Trophoblast cell (in vitro differentiated cells and primary cell): ENCODE results near the gene NPTX1.

ENCODE experiments used
- DNase-seq, 2 donors: peaks; one replicate each; pipeline ENCODE4 v3.0.0-alpha.2; 2016
- H2AFZ ChIP-seq: 2 replicates; pipeline ENCODE4 v1.6.1; 2013; ENCODE audit warnings: low read length, moderate library complexity, mild to moderate bottlenecking; ENCODE audit not compliant: insufficient read depth, poor library complexity
- H2AK5ac ChIP-seq: 2 replicates; pipeline ENCODE4 v1.6.1; 2013; ENCODE audit warnings: mild to moderate bottlenecking, low read length
- H2BK120ac ChIP-seq: 2 replicates; pipeline ENCODE4 v1.6.1; 2013; ENCODE audit warnings: low read length, mild to moderate bottlenecking, moderate library complexity; ENCODE audit not compliant: insufficient read depth, poor library complexity
- H2BK12ac ChIP-seq: 2 replicates; pipeline ENCODE4 v1.6.1; 2013; ENCODE audit warnings: mild to moderate bottlenecking, low read length, moderate library complexity
- H2BK5ac ChIP-seq: 2 replicates; pipeline ENCODE4 v1.6.1; 2013; ENCODE audit warnings: low read length, low read depth, moderate library complexity, mild to moderate bottlenecking; ENCODE audit not compliant: poor library complexity
- H3K14ac ChIP-seq: 2 replicates; pipeline ENCODE4 v1.6.1; 2013; ENCODE audit warnings: mild to moderate bottlenecking, low read length
- H3K18ac ChIP-seq: 2 replicates; pipeline ENCODE4 v1.6.1; 2013; ENCODE audit warnings: mild to moderate bottlenecking, low read length
- H3K23ac ChIP-seq: 2 replicates; pipeline ENCODE4 v1.6.1; 2013; ENCODE audit warnings: low read length
- H3K27ac ChIP-seq: 2 replicates; pipeline ENCODE4 v1.5.1; 2013; ENCODE audit warnings: low read depth, mild to moderate bottlenecking, inconsistent platforms, low read length, moderate library complexity
- H3K27me3 ChIP-seq: 2 replicates; pipeline ENCODE4 v1.6.1; 2013; ENCODE audit warnings: inconsistent platforms, mild to moderate bottlenecking, low read length, moderate library complexity; ENCODE audit not compliant: insufficient read depth
- H3K36me3 ChIP-seq, 2 experiments: 1 replicate in 1 of 2; 2 replicates in 1 of 2; pipeline ENCODE4 v1.6.1; 2013; ENCODE audit warnings: low read length in 2 of 2, mild to moderate bottlenecking in 2 of 2, moderate library complexity in 1 of 2; ENCODE audit not compliant: insufficient read depth in 2 of 2, control insufficient read depth in 1 of 2
- H3K4ac ChIP-seq: 2 replicates; pipeline ENCODE4 v1.6.1; 2013; ENCODE audit warnings: low read depth, mild to moderate bottlenecking, low read length, moderate library complexity
- H3K4me1 ChIP-seq, 2 experiments: 1 replicate in 1 of 2; 2 replicates in 1 of 2; pipeline ENCODE4 v1.6.1; 2013; ENCODE audit warnings: low read length in 2 of 2, mild to moderate bottlenecking in 2 of 2, moderate library complexity in 1 of 2; ENCODE audit not compliant: insufficient read depth in 2 of 2, control insufficient read depth in 1 of 2
- H3K4me2 ChIP-seq: 2 replicates; pipeline ENCODE4 v1.6.1; 2013; ENCODE audit warnings: inconsistent platforms, mild to moderate bottlenecking, low read length, moderate library complexity
- H3K4me3 ChIP-seq: 2 replicates; pipeline ENCODE4 v1.5.1; 2013; ENCODE audit warnings: mild to moderate bottlenecking, low read depth, low read length, inconsistent platforms
- H3K79me1 ChIP-seq: one replicate; pipeline ENCODE4 v1.6.1; 2013; ENCODE audit warnings: low read length
- H3K79me2 ChIP-seq: 2 replicates; pipeline ENCODE4 v1.6.1; 2013; ENCODE audit warnings: low read length, mild to moderate bottlenecking; ENCODE audit not compliant: control insufficient read depth, insufficient read depth, poor library complexity
- H3K9ac ChIP-seq: 2 replicates; pipeline ENCODE4 v1.6.1; 2013; ENCODE audit warnings: mild to moderate bottlenecking, low read length
- H3K9me3 ChIP-seq: 2 replicates; pipeline ENCODE4 v1.6.1; 2013; ENCODE audit warnings: low read depth, mild to moderate bottlenecking, control low read depth, inconsistent platforms, low read length; ENCODE audit not compliant: insufficient read depth
- H4K12ac ChIP-seq: 2 replicates; pipeline ENCODE4 v1.6.1; 2013; ENCODE audit warnings: low read depth, mild to moderate bottlenecking, low read length, moderate library complexity
- H4K8ac ChIP-seq: 2 replicates; pipeline ENCODE4 v1.6.1; 2013; ENCODE audit warnings: low read depth, mild to moderate bottlenecking, low read length, moderate library complexity
- H4K91ac ChIP-seq: one replicate; pipeline ENCODE4 v1.6.1; 2013; ENCODE audit warnings: low read depth, mild to moderate bottlenecking, low read length, moderate library complexity
- WGBS: extraction: QIAGEN DNeasy Blood & Tissue Kit; methylation state at CpG from one replicate; pipeline ENCODE4 v1.1.7; 2013; ENCODE audit warnings: missing lambda C conversion rate; ENCODE audit not compliant: insufficient read length, insufficient coverage; ENCODE audit errors: extremely low coverage; 5-methylcytosine and 5-hydroxymethylcytosine counted together

Gene NPTX1

DNA sequence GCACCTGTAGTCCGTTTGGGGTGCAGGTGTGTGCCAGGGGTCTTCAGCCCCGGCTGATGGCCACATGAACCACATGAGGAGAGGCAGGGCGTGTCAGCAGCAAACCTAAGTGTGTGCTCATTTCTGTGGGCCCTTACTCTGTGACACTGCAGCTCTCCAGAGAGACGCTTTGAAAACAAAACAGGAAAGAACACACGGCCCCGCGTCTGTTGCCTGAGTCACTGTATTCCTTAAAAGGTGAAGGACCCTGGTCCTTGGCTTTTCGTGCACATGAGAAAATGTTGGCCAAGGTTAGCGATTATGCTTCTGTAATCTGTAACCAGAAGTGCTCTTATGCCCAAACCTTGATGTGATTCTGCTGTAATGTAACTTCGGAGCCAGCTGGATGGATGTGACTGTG lies 38.9 kb downstream of the NPTX1 start:
- Histone ChIP-seq H2BK12ac (no peak overlapping the region), H2BK120ac (no peak overlapping the region), H3K27ac (no peak overlapping the region), H3K27me3 (no peaks in the 10 kb centered on the region), H4K12ac (no peak overlapping the region), H2AFZ (no peak overlapping the region), H3K9ac (no peak overlapping the region), H3K23ac (no peak overlapping the region), H3K36me3 (no peaks in the 10 kb centered on the region), H3K79me1 (no peaks in the 10 kb centered on the region), H4K8ac (no peak overlapping the region), H3K4ac (no peak overlapping the region), H2BK5ac (no peak overlapping the region), H3K14ac (no peak overlapping the region), H3K79me2 (no peaks in the 10 kb centered on the region), H3K4me2 (no peak overlapping the region), H3K4me3 (no peak overlapping the region), H3K18ac (no peak overlapping the region), H4K91ac (no peak overlapping the region), H3K4me1 (no peaks in the 10 kb centered on the region), H3K9me3 (no peaks in the 10 kb centered on the region), H2AK5ac (no peak overlapping the region)
- WGBS: no CpG with 5 or more reads among the region's 10 CpGs
- DNase-seq: no peak

DNA sequence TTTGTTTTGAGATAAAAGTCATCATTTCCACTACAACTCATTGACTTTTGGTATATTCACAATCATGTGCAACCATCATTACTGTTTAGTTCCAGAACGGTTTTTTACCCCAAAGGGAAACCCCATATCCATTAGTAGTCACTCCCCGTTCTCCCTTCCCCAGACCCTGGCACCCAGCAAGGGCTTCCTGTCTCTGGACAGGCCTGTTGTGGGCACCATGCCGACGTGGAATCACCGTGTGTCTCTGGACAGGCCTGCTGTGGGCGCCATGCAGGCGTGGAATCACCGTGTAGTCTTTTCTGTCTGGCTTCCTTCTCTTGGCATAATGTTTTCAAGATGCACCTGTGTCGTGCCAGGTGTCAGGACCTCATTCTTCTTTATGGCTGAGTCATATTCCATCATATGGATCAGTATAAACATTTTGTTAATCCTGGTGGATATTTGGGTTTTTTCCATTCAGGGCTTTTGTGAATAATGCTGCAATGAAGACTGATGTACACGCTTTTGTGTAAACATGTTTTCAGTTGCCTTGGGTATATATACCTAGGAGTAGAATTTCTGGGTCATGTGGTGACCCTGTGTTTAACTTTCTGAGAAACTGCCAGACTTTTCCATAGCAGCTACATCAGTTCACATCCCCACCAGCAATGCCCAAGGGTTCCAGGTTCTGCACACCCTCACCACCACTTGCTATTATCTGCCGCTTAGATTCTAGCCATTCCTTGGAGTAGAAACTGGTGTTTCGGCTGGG lies 42.3 kb downstream of the NPTX1 start:
- H3K4me1 ChIP-seq: no peaks in the 10 kb centered on the region
- no peak overlapping the region for H2AK5ac ChIP-seq
- no CpG with 5 or more reads among the region's 12 CpGs for WGBS
- H3K9ac ChIP-seq: no peak overlapping the region
- no peak overlapping the region for H3K18ac ChIP-seq
- no peak overlapping the region for H3K4me2 ChIP-seq
- H3K79me2 ChIP-seq: no peaks in the 10 kb centered on the region
- H3K27ac ChIP-seq: no peak overlapping the region
- H4K12ac ChIP-seq: no peak overlapping the region
- no peak overlapping the region for H3K4me3 ChIP-seq
- no peak overlapping the region for H2BK12ac ChIP-seq
- no peak overlapping the region for H4K8ac ChIP-seq
- no peak overlapping the region for H2AFZ ChIP-seq
- no peaks in the 10 kb centered on the region for H3K36me3 ChIP-seq
- no peak overlapping the region for H3K4ac ChIP-seq
- H3K9me3 ChIP-seq: no peaks in the 10 kb centered on the region
- H2BK5ac ChIP-seq: no peak overlapping the region
- no peak overlapping the region for H4K91ac ChIP-seq
- no peaks in the 10 kb centered on the region for H3K27me3 ChIP-seq
- H3K79me1 ChIP-seq: no peaks in the 10 kb centered on the region
- H3K14ac ChIP-seq: no peak overlapping the region
- no peak overlapping the region for H2BK120ac ChIP-seq
- no peak for DNase-seq
- no peak overlapping the region for H3K23ac ChIP-seq

DNA sequence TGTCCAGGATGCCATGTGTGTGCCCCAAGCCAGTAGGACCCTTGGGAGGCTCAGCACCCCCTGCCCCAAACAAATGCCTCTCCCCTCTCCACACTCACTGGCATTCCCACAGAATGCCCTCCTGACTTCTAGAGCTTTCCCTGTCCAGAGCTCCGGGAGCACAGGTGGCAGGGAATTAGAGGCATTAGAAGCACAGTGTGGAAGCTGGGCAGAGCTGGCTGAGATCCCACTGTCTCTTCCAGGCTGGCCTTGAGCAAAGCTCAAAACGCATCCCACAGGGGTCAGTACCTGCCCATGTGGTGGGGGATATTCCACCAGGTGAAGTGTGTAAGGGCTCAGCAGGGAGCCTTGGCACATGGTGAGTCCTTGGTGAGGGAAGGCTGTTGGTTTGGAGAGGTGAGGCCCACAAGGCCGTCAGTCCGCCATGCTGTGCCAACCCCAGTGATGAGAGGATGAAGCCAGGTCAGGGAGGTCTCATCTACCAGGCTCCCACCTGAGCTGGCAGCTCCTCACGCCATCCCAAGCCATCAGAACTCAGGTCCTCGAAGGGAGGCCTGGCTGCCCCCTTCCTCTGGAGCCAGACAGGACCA lies 43.4 kb downstream of the NPTX1 start:
- Histone ChIP-seq H3K27ac (no peak overlapping the region), H2AFZ (no peak overlapping the region)

DNA sequence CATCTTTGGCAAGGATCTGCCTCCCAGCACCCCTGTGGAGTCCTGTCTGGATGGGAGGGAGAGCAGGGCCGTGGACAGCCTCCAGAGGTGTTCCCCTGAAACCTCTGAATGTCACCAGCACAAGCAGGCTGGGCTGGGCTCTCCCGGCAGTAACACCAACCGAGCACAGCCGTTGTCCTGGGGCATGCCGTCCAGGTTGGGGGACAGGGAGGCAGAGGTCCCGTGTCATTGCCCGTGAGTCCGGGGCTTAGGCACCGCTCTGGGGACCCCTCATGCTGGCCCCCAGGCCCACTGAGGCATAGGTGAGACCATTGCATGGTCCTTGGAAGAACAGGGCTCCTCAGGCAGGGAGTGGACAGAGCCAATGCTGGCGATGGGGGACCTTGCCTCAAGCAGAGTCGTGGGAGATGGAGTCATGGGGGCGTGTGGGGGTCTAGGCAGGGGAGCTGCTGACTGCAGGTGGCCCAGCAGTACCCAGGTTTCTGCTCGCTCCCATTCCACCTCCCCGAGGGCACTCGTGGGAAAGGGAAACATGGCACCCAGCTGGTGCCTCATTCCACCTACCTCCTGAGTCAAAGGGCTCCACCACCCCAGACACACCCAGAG lies 44.0 kb downstream of the NPTX1 start:
- Histone ChIP-seq H3K14ac (no peak overlapping the region), H3K27ac (no peak overlapping the region), H3K9ac (no peak overlapping the region), H3K36me3 (peaks cover 0 to 4% of the 10 kb centered on the region in 2 experiments), H3K4me2 (no peak overlapping the region), H2BK120ac (no peak overlapping the region), H3K9me3 (no peaks in the 10 kb centered on the region), H3K27me3 (no peaks in the 10 kb centered on the region), H2BK12ac (no peak overlapping the region), H3K79me2 (no peaks in the 10 kb centered on the region), H4K12ac (no peak overlapping the region), H4K91ac (no peak overlapping the region), H3K79me1 (no peaks in the 10 kb centered on the region), H3K4ac (no peak overlapping the region), H2AK5ac (no peak overlapping the region), H3K23ac (no peak overlapping the region), H3K4me1 (no peaks in the 10 kb centered on the region), H3K4me3 (no peak overlapping the region), H4K8ac (no peak overlapping the region), H3K18ac (no peak overlapping the region), H2BK5ac (no peak overlapping the region), H2AFZ (no peak overlapping the region)
- DNase-seq: no peak
- WGBS: no CpG with 5 or more reads among the region's 15 CpGs

More for the DNA sequence above, 43.4 kb downstream of the NPTX1 start:
- Histone ChIP-seq H3K4me3 (no peak overlapping the region), H4K91ac (no peak overlapping the region), H3K9me3 (no peaks in the 10 kb centered on the region), H2BK5ac (no peak overlapping the region), H3K18ac (no peak overlapping the region), H3K4me2 (no peak overlapping the region), H4K12ac (no peak overlapping the region), H2BK12ac (no peak overlapping the region), H2AK5ac (no peak overlapping the region), H4K8ac (no peak overlapping the region), H3K4ac (no peak overlapping the region), H2BK120ac (no peak overlapping the region), H3K27me3 (no peaks in the 10 kb centered on the region), H3K14ac (no peak overlapping the region), H3K79me1 (no peaks in the 10 kb centered on the region), H3K4me1 (no peaks in the 10 kb centered on the region), H3K36me3 (peaks cover 0 to 4% of the 10 kb centered on the region in 2 experiments), H3K23ac (no peak overlapping the region), H3K79me2 (no peaks in the 10 kb centered on the region), H3K9ac (no peak overlapping the region)
- DNase-seq: no peak
- WGBS: no CpG with 5 or more reads among the region's 6 CpGs
